Activated CD4-positive, alpha-beta T cell treated with anti-CD3 and anti-CD28 coated beads for 48 hours (primary cell): Measurements from ENCODE around the gene SLC6A3.

Experiments
- DNase-seq: peaks from one replicate; pipeline ENCODE4 v3.0.0-alpha.2; 2020

The SLC6A3 gene

DNA sequence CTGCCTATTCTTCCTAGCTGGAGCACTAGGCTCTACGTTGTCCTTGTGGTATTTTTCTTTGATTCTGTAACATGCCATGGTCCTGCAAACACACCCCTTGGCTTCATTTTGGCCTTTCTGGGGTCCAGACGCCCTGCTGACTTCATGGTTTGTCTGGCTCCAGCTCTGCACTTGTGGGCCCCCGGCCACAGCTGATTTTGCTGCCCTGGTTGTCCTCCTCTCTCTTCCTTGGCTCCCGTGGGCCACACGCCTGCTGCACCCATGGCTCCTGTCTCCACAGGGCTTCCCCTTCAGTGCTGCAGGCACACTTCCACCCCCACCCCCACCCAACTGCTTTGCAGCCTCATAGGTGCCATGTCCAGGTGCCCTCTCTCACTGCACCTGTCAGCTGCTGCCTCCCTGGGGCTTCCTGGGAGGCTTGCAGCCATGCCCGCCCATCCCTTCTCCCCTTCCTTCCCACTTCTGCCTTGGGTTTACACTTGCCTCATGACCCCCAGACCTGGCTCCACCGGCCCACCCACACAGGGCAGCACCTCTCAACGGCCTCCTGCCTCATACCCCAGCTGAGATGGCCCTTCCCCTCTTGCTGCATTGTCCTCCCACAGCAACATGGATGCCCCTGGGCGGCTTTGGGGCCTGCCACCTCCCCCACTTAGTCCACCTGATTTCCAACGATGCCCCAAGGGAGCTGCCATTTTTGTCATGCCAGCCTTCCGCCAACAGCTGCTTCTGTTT lies 25.6 kb downstream of the SLC6A3 start:
- no peak for DNase-seq

DNA sequence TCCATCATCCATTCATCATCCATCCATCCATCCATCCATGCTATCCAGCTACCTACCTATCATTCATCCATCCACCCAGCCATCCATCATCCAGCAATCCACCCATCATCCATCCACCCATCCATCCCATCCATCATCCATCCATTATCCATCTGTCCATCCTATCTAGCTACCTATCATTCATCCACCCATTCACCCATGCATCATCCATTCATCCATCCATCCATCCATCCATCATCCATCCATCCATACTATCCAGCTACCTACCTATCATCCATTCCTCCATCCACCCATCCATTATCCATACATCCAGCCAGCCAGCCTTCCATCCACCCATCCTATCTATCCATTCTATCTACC lies 26.3 kb downstream of the SLC6A3 start:
- DNase-seq, result no peak

DNA sequence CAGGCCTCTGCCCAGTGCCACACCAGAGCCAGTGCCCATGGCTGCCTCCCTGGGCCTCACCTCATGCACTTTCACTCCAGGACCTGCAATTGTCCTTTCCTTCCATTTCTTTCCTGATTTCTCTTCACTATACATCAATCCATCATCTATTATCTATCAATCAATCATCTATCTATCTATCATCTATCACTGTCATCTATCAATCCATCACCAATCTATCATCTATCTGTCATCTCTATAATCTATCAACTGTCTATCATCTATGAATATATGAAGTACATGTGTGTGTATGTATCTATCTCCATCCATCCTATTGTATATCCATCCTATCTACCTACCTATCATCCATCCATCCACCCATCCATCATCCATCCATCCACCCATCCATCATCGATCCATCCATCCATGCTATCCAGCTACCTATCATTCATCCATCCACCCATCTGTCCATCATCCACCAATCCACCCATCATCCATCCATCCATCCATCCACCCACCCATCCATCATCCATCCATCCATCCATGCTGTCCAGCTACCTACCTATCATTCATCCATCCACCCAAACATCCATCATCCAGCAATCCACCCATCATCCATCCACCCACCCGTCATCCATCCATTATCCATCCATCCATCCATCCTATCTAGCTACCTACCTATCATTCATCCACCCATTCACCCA lies 26.9 kb downstream of the SLC6A3 start:
- no peak for DNase-seq

DNA sequence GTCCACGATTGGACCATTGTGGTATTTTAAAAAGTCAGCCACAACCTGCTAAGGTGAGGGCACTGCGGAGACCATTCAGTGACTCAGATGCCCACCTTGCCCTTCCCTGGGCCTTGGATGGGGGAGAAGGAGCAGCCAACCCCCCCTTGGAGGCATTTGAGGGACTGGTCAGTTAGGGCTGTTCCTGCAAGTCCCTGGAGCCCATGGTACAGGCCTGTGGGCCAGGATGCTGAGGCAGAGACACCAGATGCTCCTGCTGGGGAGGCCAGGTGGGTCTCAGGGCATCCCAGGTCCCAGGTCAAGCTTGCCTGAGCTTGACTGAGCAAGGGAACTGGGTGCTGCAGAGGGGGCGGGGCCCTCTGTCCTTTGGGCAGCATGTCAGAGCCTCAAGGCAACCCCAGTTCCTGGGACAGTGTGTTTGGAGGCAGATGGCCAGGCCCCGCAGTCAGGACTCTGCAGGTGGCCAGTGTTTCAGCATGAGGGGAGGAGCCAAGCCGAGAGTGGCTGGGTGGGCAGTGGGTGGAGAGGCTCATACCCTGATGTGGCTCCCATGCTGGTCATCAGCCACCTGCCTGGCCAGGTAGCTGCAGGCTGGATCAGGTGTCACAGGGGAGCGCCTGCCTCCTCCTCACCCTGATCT lies 27.5 kb downstream of the SLC6A3 start:
- DNase-seq, result no peak

DNA sequence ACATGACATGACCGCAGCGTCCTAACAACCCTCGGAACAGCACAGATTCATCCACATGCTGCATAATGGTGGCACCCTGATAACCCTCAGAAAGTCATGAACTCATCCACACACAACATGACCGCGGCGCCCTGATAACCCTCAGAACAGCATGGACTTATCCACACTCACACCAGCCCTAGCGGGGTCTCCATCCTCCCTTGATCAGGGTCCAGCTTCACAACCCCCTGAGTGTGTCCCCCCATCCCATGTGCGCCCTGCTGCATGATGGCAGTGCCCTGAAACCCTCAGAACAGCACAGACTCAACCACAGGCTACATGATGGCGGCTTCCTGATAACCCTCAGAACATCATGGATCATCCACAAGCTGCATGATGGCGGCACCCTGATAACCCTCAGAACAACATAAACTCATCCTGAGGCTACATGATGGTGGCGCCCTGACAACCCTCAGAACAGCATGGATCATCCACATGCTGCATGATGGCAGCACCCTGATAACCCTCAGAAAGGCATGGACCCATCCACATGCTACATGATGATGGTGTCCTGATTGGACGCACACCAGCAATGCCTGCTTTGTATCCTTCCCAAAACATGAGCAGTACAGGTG lies 28.3 kb downstream of the SLC6A3 start:
- DNase-seq, result no peak

DNA sequence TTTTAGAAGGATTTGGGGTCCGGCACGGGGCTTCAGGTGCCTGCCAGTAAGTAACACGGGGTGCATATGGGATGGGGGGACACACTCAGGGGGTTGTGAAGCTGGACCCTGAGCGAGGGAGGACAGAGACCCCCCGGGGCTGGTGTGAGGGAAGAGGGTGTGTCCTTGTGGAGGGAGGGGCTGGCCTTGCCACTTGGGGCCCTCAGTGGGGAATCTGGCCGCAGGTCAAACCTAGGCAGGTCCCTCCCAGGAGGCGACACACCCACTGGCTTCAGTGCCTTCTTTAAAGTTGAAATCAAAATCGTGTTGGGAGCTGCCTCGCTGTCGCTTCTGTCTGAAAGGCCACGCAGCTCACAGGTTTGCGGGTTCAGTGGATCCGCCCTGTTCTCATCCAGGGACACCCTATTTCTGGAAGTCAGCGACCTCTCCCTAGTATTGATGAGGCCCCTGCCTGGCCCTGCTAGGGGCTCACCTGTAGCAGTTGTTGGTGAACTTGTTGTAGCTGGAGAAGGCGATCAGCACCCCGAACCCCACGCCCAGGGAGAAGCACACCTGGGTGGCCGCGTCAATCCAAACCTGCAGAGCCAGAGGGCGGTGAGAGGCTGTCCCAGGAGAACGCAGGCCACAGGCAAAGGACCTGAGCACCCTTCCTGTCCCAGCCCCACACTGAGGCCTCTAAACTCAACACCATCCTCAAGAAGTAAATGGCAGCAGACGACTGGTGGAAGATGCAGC lies 29.4 kb downstream of the SLC6A3 start:
- DNase-seq, result no peak

- no peak for DNase-seq
Measured at GRCh38 chr5:1415059-1415425, 30.2 kb downstream of the SLC6A3 start.

DNA sequence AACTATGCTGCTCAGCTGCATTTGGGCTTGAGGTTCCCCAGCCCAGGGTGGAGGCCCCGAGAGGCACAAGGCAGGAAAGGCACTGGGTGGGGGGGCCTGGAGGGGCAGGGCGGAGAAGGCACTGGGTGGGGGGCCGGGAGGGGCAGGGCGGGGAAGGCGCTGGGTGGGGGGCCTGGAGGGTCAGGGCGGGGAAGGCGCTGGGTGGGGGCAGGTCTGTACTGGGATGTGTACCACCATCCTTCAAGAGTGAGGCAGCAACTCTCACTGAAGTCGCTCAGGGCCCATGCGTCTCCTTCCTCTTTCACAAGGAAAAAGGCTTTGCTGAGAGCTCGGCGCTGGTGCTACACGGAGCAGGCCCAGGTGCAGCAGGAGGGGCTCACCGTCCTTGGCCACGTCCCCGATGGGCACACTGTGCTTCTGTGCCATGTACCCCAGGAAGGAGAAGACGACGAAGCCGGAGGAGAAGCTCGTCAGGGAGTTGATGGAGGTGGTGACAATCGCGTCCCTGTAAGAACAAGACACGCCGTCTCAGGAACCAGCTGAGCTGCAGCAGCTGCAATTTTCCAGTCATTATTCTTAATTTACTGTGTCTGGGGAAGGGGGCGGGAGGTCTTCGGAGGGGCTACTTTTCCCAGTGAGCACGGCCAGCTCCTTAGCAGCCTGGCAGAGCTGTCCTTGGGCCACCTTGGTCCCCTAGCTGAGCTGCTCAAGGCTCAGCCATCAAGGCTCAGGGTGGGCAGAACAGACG lies 30.8 kb downstream of the SLC6A3 start:
- no peak for DNase-seq

DNA sequence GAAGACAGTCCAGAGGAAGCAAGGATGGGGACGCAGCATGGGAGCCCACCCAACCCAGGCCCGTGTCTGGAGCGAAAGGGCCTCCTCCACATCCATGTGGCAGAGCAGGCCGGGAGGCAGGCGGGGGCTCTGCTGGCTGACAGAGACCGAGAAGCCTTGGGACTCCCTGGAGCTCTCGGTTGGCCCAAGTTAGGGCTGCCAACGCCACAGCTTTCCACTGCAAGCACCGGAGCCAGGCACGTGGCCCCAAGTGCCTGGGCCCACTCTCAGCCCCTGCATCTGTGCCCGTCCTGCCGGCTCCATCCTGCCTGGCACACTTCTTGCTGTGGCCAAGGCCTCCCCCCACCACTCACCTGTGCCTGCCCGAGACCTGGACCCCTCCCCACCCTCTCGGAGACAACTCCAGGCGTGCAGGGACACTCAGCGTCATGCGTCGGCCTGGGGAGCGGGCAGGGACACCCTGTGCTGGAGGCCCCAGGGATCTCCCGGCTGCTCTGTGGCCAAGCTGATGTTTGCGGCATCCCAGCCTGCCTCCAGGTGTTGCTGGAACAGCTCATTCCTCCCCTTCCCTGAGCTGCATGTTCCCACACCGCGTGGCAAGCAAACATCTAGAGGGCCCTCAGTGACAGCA lies 31.5 kb downstream of the SLC6A3 start:
- DNase-seq, result no peak

- DNase-seq, result no peak
Measured at GRCh38 chr5:1413211-1413610, 32.0 kb downstream of the SLC6A3 start.

DNA sequence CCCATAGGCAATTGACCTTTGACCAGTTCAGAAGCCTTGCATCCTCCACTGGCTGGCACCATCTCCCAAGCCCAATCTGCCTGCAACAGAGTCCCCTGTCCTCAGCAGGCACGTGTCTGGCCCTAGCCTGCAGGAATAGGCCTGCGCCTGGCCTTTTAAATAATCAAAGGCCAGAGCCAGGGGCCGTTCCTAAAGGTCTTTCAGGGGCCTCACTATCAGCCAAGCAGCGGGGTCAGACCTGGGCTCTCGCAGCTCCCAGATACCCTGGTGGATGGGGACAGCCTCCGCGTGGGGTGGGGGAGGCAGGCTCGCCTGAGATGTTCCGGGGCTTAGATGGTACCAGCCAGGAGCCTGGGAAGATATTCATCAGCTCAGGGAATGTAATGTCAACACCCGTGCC lies 32.6 kb downstream of the SLC6A3 start:
- DNase-seq, result no peak

DNA sequence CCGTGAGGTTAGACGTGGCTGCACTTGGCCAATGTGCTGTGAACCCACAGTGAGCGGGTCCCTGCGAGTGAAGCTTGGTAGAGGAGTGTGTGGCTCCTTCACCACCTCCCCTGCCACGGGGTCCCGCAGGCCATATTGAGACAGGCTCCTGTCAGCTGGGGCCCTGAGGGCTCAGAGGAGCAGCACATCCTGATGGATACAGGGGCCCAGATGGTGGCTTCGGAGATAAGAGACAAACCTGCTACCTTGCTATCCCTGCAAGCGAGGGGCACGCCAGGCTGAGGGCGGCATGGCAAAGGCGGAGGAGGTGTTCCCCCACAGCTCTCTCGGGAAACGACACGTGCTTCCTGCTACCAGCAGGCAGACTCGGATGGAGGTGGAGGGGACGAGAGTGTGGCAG lies 33.1 kb downstream of the SLC6A3 start:
- DNase-seq, result no peak

DNA sequence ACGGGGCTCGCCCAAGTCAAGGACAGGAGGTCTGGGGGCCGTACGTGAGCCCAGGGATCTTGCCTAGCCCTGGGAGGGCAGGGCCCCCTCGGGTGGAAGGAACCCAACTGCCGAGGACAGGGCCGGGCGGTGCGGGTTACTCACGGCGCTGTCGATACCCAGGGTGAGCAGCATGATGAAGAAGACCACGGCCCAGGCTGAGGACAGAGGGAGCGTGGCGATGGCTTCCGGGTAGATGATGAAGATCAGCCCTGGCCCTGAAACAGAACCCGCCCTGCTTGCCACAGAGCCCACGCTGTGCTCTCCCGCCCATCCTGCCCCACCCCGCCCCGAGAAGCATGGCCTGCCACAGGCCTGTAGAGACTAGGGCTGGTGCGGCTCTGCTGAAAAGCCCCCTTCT lies 34.1 kb downstream of the SLC6A3 start:
- no peak for DNase-seq

- DNase-seq, result no peak
Measured at GRCh38 chr5:1410156-1411014, 34.9 kb downstream of the SLC6A3 start.

GRCh38 chr5:1409381-1410110 lies 35.7 kb downstream of the SLC6A3 start:
- peak; percentile 21 for DNase-seq

GRCh38 chr5:1406681-1407640 lies 38.3 kb downstream of the SLC6A3 start:
- no peak for DNase-seq

DNA sequence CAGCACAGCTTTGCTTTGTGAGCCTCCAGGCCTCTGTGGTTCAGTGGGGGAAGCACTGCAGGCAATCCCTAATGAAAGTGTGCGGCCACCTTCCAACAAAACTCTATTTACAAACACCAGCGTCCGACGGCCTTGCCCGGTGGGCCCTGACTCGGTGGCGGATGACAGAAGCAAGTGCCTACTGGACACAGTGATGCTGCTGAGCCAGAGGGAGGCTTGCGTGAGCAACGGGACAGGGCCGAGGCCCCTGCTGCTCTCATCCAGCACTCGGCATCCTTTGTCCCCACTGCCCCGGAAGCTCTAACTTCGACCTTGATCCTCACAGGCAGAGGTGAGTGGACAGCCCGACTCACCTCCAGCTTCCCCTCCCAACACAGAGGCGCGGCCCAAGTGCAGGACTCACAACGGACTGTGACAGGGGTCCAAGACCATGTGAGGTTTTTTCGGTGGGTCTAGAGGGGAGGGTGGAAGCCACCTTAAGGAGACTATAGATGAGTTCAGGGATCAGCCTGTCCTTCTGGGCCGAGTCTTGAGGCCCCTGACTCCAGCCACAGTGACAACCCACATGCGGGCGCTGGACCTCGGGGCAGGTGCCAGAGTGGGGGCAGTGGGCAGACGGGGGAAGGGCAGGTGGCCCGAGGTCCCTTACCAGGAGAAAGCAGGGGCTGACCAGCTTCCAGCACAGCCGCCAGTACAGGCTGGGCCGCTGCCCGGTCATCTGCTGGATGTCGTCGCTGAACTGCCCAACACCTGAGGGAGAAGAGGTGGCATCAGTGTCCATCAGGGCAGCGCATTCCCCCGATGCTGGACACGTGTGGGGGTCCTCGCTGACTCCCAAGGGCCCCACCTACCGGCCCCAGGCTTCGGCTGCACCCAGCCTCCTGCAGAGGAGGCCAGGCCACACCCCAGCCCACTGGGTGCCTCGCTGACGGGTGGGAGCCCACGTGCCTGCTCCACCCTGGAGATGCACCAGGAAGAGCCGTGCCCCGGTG lies 39.4 kb downstream of the SLC6A3 start:
- no peak for DNase-seq

DNA sequence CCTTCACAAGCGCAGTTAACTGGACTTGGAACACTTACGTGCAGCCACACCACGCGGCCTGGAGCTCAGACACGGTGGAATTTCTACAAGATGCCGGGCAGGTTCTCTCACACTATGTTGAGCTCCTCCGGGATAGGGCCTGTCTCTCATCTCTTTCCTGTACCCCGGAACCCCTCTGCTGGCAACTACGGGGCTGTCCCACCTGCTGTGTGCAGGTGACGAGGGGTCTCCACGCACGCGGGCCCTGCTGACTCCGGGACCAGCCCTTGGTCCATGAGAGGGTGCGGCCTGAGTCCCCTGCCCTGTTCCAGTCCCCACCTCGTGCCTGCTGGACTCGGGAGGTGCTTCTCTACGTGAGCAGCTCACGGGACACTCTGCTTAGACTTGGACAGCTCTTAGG lies 40.1 kb downstream of the SLC6A3 start:
- DNase-seq, result no peak
